Adrenal gland (tissue), 5 donors: ENCODE measurements around the gene NUMBL.

Source experiments
- CTCF ChIP-seq, 6 experiments: fragments of 450-650 bp in 4 of 6; fragments of 200-600 bp in 2 of 6; sonication (generic) in 1 of 6; IDR thresholded peaks; 1 replicate in 5 of 6; 2 replicates in 1 of 6; pipeline versions ENCODE4 v1.5.1 to v1.8.0; 2016 to 2021; ENCODE audit warnings: antibody characterized with exemption in 6 of 6, mild to moderate bottlenecking in 2 of 6, moderate library complexity in 1 of 6
- POLR2A ChIP-seq, 2 donors: fragments of 450-650 bp; IDR thresholded peaks; one replicate each; pipeline ENCODE4 v1.6.1; 2017; ENCODE audit warnings: antibody characterized with exemption in 2 of 2, mild to moderate bottlenecking in 2 of 2, moderate library complexity in 1 of 2
- donor health status: DM: no; HTN: no; CAD: no.

GRCh38 chr19:40616178-40616577 lies 74.3 kb downstream of the NUMBL start:
- TF ChIP-seq CTCF (IDR thresholded peaks at IDR 0.05), result no peak
- TF ChIP-seq POLR2A (IDR thresholded peaks at IDR 0.05), result no peak
